Cortex of kidney (tissue), 1 donor: ENCODE results near the gene SELENOO.

Experiments
- DNase-seq: peaks from one replicate; lab custom pipeline; 2025; lab: John Stamatoyannopoulos, UW

Gene SELENOO

GRCh38 chr22:50236731-50237409, 36.1 kb downstream of the SELENOO start:
- DNase-seq: no peak

GRCh38 chr22:50238755-50239154, 37.9 kb downstream of the SELENOO start:
- DNase-seq: no peak

GRCh38 chr22:50242406-50242949, 41.7 kb downstream of the SELENOO start:
- no peak for DNase-seq

GRCh38 chr22:50243685-50244419, 43.0 kb downstream of the SELENOO start:
- no peak for DNase-seq

DNA sequence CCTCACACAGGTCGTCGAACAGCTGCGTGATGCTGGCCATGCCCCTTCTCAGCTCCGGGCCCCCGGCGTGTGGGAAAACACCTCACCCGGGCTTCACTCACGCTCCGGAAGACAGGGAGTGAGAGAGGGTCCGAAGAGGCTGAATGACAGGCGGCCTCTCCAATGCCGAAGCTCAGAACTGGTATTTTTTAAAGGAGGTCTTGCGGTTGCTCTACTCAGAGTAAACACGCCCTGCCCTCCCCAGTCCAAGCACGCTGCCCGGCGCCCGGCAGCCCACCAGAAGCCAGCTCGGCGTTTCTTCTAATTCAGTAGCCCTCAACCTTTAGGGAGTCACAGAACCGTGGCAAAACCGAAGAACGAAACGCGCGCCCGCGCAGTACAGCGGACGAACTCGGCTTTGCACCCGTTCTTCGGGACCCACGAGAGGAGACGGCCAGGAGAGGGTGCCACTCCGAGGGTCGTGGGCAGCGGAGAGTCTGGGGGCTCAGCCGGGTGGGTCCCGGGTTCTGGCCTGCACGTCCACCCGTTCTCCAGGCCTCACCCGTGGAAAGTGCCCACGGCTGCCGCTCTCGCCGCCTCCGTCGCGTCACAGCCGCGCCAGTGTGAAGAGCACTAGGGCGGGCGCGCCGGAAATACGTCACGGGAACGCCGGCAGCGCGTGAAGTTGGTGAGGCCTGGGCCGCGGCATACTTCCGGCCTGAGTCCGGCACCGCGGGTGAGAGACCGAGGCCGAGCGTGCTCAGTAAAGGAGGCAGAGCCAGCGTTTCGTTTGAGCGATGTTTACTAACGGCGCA, 43.8 kb downstream of the SELENOO start, which contains the start of gene TUBGCP6:
TUBGCP6 (minus strand) TSS at position 604 of the 794 bp plus-strand sequence; CDS start at position 40, 564 bp downstream.
- DNase-seq: no peak

GRCh38 chr22:50245214-50246072, 44.6 kb downstream of the SELENOO start:
- no peak for DNase-seq

GRCh38 chr22:50246242-50247175, 45.7 kb downstream of the SELENOO start:
- no peak for DNase-seq

DNA sequence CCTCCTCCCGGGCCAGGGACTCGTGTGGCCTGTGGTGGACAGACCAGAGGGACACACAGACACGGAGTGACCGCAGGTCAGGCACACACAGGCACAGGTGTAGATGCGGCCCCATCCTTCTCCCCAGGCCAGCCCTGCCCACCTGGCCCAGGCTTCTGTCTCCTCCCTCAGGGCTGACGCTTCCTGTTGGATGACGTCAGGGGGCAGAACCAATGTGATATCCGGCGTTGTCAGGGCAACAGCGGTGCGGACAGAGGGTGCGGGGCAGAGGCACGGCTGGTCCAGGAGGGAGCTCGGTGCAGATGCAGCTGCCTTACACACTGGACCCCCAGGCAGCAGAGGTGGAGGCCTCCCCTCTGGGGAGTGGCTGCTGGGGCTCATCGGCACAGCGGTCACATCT, 46.9 kb downstream of the SELENOO start:
- DNase-seq: no peak

DNA sequence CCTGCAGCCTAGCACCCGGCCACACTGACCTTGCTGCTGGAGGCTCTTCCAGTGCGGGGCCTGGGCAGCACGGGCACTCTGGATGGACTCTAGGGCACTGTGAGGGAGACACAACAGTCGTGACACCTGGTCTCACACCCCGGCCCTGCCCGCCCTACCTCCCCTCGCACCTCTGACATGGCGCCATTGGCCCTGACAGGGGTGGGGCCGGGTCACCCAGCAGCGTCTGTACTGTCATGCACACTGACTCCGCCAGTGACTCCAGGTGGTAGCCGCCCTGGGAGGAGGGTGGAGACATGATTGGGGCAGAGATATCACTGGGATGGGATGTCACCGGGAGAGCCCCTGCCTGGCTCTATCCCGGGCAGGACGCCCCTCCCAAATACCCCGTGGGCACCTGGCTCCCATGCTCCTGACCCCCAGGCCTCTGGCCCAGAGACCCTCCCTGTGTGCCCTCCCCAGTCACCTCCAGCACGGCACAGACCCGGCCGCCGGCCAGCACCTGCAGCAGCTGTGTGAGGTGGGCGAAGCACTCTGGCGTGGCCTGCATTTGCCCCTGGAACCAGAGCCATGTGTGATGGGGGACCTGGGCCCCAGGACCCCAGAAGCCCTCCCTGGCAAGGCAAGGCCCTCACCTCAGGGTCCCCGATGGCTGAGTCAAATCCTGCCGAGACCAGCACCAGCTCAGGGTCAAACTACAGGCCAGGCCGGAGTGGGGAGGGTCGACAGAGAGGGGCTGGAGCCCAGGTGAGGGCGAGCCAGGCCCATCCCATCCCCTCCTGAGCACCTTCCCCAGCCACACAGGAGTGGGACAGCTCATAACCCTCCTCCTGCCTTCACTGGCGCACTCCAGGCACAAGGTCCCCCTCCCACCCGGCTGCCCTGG, 47.6 kb downstream of the SELENOO start:
- no peak for DNase-seq

DNA sequence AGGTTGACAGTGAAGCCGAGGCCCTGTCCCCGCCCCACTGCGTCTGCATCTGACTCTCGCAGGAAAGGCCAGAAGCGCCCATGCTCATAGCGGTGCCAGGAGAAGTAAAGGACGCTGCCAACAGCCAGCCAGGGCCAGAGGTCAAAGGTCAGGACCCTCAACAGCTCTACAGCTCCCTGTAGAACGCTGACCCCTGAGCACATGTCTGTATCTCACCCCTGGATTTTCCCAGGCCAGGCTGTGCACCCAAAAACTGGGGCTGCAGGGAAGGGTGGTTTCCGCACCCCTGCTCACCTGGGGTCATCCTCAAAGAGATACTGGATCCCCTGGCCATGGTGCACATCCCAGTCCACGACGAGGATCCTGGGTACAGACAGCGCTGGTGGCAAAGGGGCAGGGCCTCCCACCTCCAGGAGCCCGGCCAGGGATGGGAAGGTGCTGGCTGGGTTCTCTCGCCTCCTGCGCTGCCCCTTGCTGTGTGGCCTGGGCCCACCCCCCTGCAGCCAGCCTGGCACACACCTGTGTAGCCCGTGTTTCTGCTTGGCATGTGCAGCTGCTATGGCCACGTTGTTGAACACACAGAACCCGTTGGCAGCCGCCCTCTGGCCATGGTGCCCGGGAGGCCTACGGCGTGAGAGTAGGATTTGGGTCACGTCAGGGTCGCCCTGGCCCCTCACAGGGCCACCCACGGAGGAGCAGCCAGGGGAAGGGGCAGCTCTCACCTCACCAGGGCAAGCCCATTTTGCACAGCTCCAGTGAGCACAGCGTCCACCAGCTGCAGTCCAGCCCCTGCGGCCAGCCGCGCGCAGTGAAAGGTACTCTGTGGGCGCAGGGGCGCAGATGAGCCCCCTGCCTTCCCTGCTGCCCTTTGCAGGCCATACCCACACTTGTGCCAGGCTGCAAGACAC, 48.8 kb downstream of the SELENOO start:
- no peak for DNase-seq

DNA sequence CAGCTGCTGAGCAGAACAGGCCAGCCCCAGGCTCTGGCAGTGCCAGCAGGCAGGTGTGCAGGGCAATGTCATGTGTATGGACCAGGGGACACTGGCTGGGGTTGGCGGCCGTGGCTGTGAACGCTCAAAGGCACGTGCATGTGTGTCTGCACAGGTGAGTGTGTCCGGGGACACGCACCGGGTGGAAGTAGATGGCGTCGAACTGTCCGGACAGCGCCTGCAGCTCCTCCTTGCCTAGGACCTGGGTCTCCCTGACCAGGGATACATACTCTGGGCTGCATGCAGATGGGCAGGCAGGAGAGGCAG, 49.4 kb downstream of the SELENOO start:
- no peak for DNase-seq

DNA sequence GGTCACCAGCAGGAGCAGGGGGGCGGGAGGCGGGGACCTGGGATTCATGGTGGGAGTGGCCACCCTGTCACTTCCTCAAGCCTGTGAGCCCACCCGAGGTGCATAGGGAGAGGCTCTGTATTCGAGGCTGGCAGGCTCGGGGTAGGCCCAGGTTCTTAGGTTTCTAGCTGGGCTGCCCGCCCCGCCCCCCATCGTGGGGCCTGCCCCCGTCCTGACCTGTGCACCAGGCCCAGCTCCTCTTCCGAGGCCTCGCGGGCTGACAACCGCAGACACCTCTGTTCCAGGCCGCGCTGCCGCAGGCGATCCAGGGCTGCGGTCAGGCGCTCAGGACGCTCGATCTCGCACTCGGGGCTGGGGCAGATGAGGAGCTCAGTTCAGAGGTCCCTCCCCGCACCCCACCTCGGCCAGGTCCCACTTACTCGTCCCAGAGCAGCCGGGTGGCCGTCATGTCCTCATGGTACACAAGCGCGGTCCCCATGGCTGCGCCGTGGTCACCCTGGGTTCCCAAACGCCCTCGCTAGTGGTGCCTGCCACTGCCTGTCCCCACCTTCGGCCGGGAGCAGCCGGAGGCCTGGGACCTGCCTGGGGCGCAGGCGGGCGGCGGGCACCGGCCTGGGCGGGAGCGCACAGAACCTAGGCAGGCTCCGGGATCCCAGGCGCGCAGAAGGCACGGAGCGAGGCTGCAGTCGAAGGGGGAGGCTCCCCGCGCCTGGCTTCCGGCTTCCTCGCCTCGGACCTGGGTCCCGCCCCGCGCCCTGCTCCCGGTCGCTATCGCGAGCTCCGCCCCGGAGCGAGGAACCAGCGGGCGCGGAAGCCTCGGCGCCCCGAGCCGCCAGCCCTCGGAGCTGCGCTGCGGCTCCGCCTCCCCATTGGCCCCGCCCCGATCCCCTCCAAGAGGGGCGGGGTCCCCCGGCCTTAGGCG, 50.0 kb downstream of the SELENOO start, which contains the start of gene HDAC10:
HDAC10 (minus strand) TSS at position 711 of the 922 bp plus-strand sequence; CDS start at position 478, 233 bp downstream.
- no peak for DNase-seq

DNA sequence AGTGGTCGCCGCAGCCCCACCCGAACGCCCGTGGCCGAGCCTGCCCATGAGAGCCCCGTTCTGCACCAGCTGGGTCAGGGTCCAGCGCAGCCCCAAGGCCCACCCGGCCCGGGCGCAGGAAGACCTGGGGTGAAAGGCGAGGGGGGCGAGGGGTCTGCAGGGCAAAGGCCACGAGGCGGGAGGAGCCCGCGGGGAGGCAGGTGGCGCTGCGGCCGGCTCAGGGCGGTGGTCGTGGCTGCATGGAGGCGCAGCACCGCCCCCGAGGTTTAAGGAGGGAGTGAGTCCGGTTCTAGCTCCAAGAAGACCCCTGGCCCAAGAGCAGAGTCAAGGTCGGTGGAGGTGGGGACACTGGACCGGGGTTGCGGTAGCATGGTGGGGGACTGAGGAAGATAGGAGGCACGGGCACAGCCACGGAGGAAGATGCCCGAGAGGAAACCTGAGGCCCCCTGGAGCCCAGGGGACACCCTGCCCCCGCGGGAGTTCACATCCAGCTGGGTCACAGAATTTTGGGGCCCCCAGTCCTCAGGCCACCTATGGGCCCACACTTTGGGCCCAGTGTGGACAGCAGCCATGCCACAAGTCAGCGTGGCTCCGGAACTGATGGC, 50.8 kb downstream of the SELENOO start:
- DNase-seq: no peak

DNA sequence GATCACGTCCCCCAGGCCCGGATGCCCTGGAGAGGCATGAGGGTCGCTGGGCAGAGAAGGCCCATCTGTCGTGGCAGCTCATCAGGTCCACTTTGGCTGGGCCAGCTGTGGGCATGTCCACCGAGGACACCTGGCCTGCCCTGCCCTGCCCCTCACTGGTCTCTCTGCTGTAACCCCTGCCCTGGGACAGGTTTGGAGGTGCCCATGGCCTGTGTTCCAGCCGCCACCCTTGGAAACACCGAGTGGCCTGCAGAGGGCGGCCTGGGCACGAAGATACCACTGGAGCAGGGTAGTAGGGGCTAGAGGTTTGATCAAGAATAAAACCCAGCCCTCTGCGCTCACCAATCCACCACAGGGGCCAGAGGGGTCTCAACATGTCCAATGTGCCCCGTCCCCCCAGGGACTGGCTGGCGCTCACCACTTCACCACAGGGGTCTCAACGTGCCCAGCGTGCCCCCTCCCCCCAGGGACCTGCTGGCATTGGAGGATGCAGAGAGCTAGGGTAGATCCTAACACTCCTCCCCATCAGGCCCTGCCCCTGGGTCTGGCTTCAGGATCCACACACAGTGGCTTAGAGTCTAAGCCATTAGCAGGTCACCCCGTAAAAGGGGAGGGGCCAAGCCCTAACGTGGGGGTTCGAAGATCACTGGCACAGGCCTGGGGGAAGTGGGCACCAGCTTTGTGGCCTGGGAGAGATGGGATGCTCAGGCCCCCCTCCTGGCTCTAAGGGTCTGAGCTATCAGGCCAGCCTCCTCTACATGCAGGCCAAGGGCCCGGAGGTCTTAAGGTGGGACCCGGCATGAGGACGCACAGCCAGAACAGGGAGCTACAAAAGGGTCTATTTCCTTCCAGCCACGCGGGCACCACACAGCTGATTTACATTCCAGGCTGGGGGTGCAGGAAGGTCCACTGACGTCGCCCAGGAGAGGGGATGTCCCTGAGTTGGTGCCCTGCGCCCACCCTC, 51.6 kb downstream of the SELENOO start:
- DNase-seq: no peak
